Measurements from ENCODE around the gene GSN.

Gene GSN

GRCh38 chr9:121304707-121305106 is 36.7 kb downstream of the GSN start:
- DNase-seq = no peak

- no peak for DNase-seq
Observed at GRCh38 chr9:121305269-121305994, 37.5 kb downstream of the GSN start.

- no peak for DNase-seq
Observed at GRCh38 chr9:121307976-121308375, 40.0 kb downstream of the GSN start.

GRCh38 chr9:121308765-121309164 is 40.8 kb downstream of the GSN start:
- DNase-seq = no peak

- no peak for DNase-seq
Observed at GRCh38 chr9:121309171-121309570, 41.2 kb downstream of the GSN start.

- no peak for DNase-seq
Observed at GRCh38 chr9:121309833-121310425, 42.0 kb downstream of the GSN start.

GRCh38 chr9:121310571-121310970 is 42.6 kb downstream of the GSN start:
- DNase-seq = no peak

GRCh38 chr9:121312169-121312568 is 44.2 kb downstream of the GSN start:
- DNase-seq = no peak

- no peak for DNase-seq
Observed at GRCh38 chr9:121313458-121314152, 45.6 kb downstream of the GSN start.

GRCh38 chr9:121316378-121316777 is 48.4 kb downstream of the GSN start:
- DNase-seq = no peak

- DNase-seq = no peak
Observed at GRCh38 chr9:121316852-121317373, 49.0 kb downstream of the GSN start.

- DNase-seq = no peak
Observed at GRCh38 chr9:121317737-121318630, 50.0 kb downstream of the GSN start.

GRCh38 chr9:121318631-121319382 is 50.8 kb downstream of the GSN start:
- DNase-seq = no peak

- no peak for DNase-seq
Observed at GRCh38 chr9:121319383-121319780, 51.4 kb downstream of the GSN start.

- DNase-seq = no peak
Observed at GRCh38 chr9:121321016-121321503, 53.1 kb downstream of the GSN start.

GRCh38 chr9:121322037-121322736 is 54.2 kb downstream of the GSN start:
- DNase-seq = peak; percentile 64

GRCh38 chr9:121322737-121323448 is 54.9 kb downstream of the GSN start:
- DNase-seq = no peak

- DNase-seq = no peak
Observed at GRCh38 chr9:121323449-121324151, 55.6 kb downstream of the GSN start.

GRCh38 chr9:121324316-121324715 is 56.4 kb downstream of the GSN start:
- DNase-seq = no peak

- no peak for DNase-seq
Observed at GRCh38 chr9:121324755-121325154, 56.8 kb downstream of the GSN start.

Measured in amniotic stem cell (primary cell).